Gastrocnemius medialis (tissue), 4 donors: ENCODE measurements around the gene ROR2. TPM values are rescaled to one million over a fixed set of nuclear protein-coding genes. Genes with fewer than 3 reads are reported as not detected.

Experiments used
- ATAC-seq, 2 donors: fragments of 150-250 bp; one replicate each; pipeline ENCODE4 v1.9.1; 2016
- DNase-seq, 2 donors: peaks; one replicate each; pipeline ENCODE4 v3.0.0-alpha.2; 2019
- H3K27ac ChIP-seq, 4 donors: fragments of 200-600 bp; sonication (generic); 1 replicate in 1 of 4; 2 replicates in 3 of 4; pipeline ENCODE4 v1.5.1; 2016 to 2018; ENCODE audit warnings: mild to moderate bottlenecking in 2 of 4, moderate library complexity in 1 of 4
- H3K27me3 ChIP-seq, 3 donors: fragments of 200-600 bp; sonication (generic) in 2 of 3; 1 replicate in 1 of 3; 2 replicates in 2 of 3; pipeline versions ENCODE4 v1.5.1 to v1.6.0; 2016 to 2019; ENCODE audit warnings: mild to moderate bottlenecking in 1 of 3, moderate library complexity in 1 of 3
- H3K36me3 ChIP-seq, 2 donors: fragments of 200-600 bp; sonication (generic) in 1 of 2; one replicate each; pipeline ENCODE4 v1.5.1; 2017 to 2018
- H3K4me1 ChIP-seq, 2 donors: fragments of 200-600 bp; sonication (generic) in 1 of 2; one replicate each; pipeline ENCODE4 v1.5.1; 2016 to 2017; ENCODE audit warnings: mild to moderate bottlenecking in 2 of 2
- H3K4me3 ChIP-seq, 4 donors: fragments of 200-600 bp; sonication (generic) in 3 of 4; 1 replicate in 1 of 4; 2 replicates in 3 of 4; pipeline ENCODE4 v1.5.1; 2016 to 2019; ENCODE audit warnings: mild to moderate bottlenecking in 2 of 4
- H3K9me3 ChIP-seq, 3 donors: fragments of 200-600 bp; sonication (generic) in 2 of 3; 1 replicate in 1 of 3; 2 replicates in 2 of 3; pipeline ENCODE4 v1.5.1; 2016 to 2019
- POLR2A ChIP-seq, 2 donors: fragments of 450-650 bp; IDR thresholded peaks; one replicate each; pipeline ENCODE4 v1.6.1; 2017; ENCODE audit warnings: antibody characterized with exemption in 2 of 2, mild to moderate bottlenecking in 2 of 2, moderate library complexity in 2 of 2
- in situ Hi-C, 4 donors: fragments of 200-750 bp; cut with MboI; loops; one replicate each; pipeline versions ENCODE4 v1.15.0 to v1.8.0; 2017; ENCODE audit warnings: low sequenced_read_pairs in 4 of 4
- intact Hi-C: fragments of 100-400 bp; cut with DNase I; formaldehyde crosslinking; loops from one replicate; pipeline ENCODE4 v1.15.1; 2023; ENCODE audit warnings: low total_unique reads
- total RNA-seq, 4 donors: library from RNA; depleted of rRNA; stranded (reverse); fragments of >200 nt; gene quantifications; one replicate each; pipeline versions ENCODE4 v1.1.0 to v1.2.3, GENCODE V29; 2016
- TF ChIP-seq, protein P1 (sequence below), 5 experiments: fragments of 450-650 bp in 3 of 5; fragments of 200-600 bp in 2 of 5; sonication (generic) in 2 of 5; IDR thresholded peaks in 4 of 5; conservative IDR thresholded peaks in 1 of 5; 1 replicate in 4 of 5; 2 replicates in 1 of 5; pipeline ENCODE4 v1.5.1; 2016 to 2019; ENCODE audit warnings: antibody characterized with exemption in 5 of 5, mild to moderate bottlenecking in 3 of 5, moderate library complexity in 3 of 5

The ROR2 gene
- total RNA-seq, 4 donors from 2014 or later = 0.15 to 1.2 (median 0.61) TPM

DNA sequence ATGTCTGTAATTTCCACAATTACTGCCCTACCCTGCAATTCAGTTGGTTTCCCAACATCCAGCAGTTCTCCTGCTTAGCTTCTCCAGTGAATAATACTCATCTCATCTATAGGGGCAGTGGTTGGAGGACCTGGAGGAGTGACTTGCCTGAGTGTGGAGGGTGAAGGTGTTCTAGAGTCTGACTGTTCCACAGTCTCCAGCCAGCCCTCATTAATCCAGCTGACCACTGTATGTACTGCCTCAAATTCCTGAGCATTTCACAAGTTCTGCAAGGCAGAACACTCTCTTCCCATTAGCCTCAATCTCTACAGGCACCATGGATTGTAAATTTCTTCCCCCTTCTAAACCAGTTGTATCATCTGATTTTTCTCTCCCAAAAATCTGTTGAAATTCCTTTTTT is 379.0 kb downstream of the ROR2 start:
- H3K4me3 ChIP-seq = no peak overlapping the region
- no peaks in the 10 kb centered on the region for H3K4me1 ChIP-seq
- no peak for TF ChIP-seq POLR2A (IDR thresholded peaks at IDR 0.05)
- TF ChIP-seq, protein P1, sequence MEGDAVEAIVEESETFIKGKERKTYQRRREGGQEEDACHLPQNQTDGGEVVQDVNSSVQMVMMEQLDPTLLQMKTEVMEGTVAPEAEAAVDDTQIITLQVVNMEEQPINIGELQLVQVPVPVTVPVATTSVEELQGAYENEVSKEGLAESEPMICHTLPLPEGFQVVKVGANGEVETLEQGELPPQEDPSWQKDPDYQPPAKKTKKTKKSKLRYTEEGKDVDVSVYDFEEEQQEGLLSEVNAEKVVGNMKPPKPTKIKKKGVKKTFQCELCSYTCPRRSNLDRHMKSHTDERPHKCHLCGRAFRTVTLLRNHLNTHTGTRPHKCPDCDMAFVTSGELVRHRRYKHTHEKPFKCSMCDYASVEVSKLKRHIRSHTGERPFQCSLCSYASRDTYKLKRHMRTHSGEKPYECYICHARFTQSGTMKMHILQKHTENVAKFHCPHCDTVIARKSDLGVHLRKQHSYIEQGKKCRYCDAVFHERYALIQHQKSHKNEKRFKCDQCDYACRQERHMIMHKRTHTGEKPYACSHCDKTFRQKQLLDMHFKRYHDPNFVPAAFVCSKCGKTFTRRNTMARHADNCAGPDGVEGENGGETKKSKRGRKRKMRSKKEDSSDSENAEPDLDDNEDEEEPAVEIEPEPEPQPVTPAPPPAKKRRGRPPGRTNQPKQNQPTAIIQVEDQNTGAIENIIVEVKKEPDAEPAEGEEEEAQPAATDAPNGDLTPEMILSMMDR (IDR thresholded peaks at IDR 0.05 in 4 of 5, conservative IDR thresholded peaks at IDR 0.05 in 1 of 5) = no peak
- no peak for DNase-seq
- H3K27me3 ChIP-seq = no peaks in the 10 kb centered on the region
- ATAC-seq = no peak
- in situ Hi-C loops (no loop called here), intact Hi-C loops (no loop called here)
- H3K27ac ChIP-seq = no peak overlapping the region
- H3K36me3 ChIP-seq = no peaks in the 10 kb centered on the region
- H3K9me3 ChIP-seq = no peaks in the 10 kb centered on the region

DNA sequence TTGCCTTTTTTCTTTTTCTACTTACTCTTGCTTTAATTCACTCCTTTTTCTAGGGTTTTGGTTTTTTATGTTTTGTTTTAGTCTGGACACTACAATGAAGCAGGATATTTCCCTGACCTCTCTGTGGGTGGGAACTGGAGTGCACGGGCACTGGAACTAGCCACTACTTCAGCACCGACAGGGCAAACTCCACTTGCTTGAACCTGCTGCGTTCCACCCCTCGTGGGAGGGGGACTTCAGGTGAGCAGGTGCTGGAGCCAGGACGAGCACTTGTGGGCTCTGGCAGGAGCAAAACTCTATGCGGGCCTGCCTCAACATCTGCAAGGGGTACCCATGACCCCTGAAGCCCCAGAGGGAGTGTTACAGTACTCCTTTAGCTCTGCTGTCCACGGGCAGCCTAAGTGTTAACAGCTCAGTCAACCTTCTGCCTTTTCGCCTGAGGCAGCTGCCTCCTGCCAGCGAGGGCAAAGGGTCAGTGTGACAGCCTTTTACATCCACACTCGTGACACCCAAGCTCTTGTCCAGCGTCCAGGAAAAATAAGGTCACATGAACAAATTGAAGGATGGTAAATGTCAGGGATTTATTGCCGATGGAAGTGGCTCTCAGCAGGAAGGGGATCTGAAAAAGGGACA is 382.3 kb downstream of the ROR2 start:
- DNase-seq (no peak), ATAC-seq (no peak)
- TF ChIP-seq POLR2A (IDR thresholded peaks at IDR 0.05) = no peak
- TF ChIP-seq, protein P1 (IDR thresholded peaks at IDR 0.05 in 4 of 5, conservative IDR thresholded peaks at IDR 0.05 in 1 of 5) = no peak
- Histone ChIP-seq H3K4me1 (no peaks in the 10 kb centered on the region), H3K9me3 (no peaks in the 10 kb centered on the region), H3K27me3 (no peaks in the 10 kb centered on the region), H3K27ac (no peak overlapping the region), H3K4me3 (no peak overlapping the region), H3K36me3 (no peaks in the 10 kb centered on the region)
- in situ Hi-C loops (no loop called here), intact Hi-C loops (no loop called here)

DNA sequence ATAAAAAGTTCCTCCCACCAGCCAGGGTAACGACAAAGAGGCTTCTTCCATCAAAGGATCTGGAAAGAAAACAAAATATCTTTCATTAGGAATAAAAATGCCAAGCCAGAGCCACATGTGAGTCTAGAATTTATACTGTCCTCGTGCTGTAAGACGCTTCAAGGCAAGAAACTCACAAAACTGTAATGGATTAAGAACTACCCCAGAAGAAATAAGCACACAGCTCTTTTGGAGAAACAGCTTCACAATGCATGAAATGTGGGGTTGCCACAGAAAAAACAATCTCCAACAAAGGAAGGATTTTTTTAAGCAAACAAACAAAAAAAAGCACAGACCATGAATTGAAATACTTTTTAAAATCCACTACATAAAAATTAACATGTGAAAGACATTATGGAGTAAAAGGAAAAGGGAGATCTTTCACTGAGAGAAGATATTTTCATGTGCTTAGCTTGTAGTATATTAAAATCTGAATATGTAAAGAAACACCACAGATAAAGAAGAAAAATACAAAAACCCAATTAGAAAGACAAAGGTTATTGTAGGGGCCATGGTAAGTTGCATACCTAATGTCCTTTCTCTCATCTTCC is 385.9 kb downstream of the ROR2 start:
- DNase-seq (no peak), ATAC-seq (no peak)
- Histone ChIP-seq H3K4me3 (no peak overlapping the region), H3K36me3 (no peaks in the 10 kb centered on the region), H3K4me1 (no peaks in the 10 kb centered on the region), H3K27ac (no peak overlapping the region), H3K27me3 (no peaks in the 10 kb centered on the region), H3K9me3 (no peaks in the 10 kb centered on the region)
- in situ Hi-C loops (no loop called here), intact Hi-C loops (no loop called here)
- TF ChIP-seq, protein P1 (IDR thresholded peaks at IDR 0.05 in 4 of 5, conservative IDR thresholded peaks at IDR 0.05 in 1 of 5) = no peak
- no peak for TF ChIP-seq POLR2A (IDR thresholded peaks at IDR 0.05)

DNA sequence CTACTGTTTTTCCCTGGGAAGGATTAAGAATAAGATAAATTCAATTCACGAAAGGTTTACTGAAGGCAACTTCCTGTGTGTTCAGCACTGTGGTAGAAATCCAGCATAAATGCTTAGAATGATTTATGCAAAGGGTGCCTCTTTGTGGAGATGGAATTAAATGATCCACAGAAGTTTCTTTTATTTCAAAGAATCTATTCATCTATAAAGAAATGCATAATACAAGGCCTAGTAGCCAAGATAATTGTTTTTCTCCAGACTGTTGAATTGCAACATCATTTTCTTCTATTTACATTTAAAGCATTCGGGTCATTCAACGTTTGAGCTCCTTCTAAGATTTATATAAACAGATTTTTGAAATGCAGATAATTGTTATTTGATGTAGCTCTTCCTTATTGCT is 387.6 kb downstream of the ROR2 start:
- in situ Hi-C loops (no loop called here), intact Hi-C loops (no loop called here)
- Histone ChIP-seq H3K36me3 (no peaks in the 10 kb centered on the region), H3K27me3 (no peaks in the 10 kb centered on the region), H3K4me1 (no peaks in the 10 kb centered on the region), H3K27ac (no peak overlapping the region), H3K9me3 (no peaks in the 10 kb centered on the region), H3K4me3 (no peak overlapping the region)
- DNase-seq = no peak
- no peak for TF ChIP-seq POLR2A (IDR thresholded peaks at IDR 0.05)
- TF ChIP-seq, protein P1 (IDR thresholded peaks at IDR 0.05 in 4 of 5, conservative IDR thresholded peaks at IDR 0.05 in 1 of 5) = no peak
- no peak for ATAC-seq
